SK-N-SH treated with all-trans-retinoic acid at 6 μM for 48 hours (cell line): ENCODE results near the gene KIF4A.

ENCODE experiments used
- ISL1 ChIP-seq: fragments of 250-450 bp; sonication (Bioruptor Pico); IDR thresholded peaks from 2 replicates; pipeline ENCODE4 v2.1.2; 2022; ENCODE audit warnings: mild to moderate bottlenecking, moderate library complexity
- OSR1 ChIP-seq: fragments of 250-450 bp; sonication (Bioruptor Pico); IDR thresholded peaks from 2 replicates; pipeline ENCODE4 v1.8.0; 2022; ENCODE audit warnings: moderate library complexity, mild to moderate bottlenecking, inconsistent platforms
- ZC3H10 ChIP-seq: fragments of 250-450 bp; sonication (Bioruptor Pico); IDR thresholded peaks from 2 replicates; pipeline ENCODE4 v1.5.1; 2021; ENCODE audit warnings: mild to moderate bottlenecking, moderate library complexity
- ZFP30 ChIP-seq: fragments of 450-650 bp; formaldehyde crosslinking; IDR thresholded peaks from 2 replicates; pipeline ENCODE4 v1.5.0; 2022; ENCODE audit warnings: mild to moderate bottlenecking, moderate library complexity
- ZNF8 ChIP-seq: fragments of 450-650 bp; formaldehyde crosslinking; IDR thresholded peaks from 2 replicates; pipeline ENCODE4 v1.5.0; 2020; ENCODE audit warnings: mild to moderate bottlenecking, moderate library complexity

GRCh38 chrX:70254063-70254400 lies 35.9 kb upstream of the KIF4A start:
- TF ChIP-seq ZFP30 (CRISPR knock-in tag) = no peak
- TF ChIP-seq ISL1 (CRISPR knock-in tag) = no peak
- no peak for TF ChIP-seq OSR1
- TF ChIP-seq ZNF8 (CRISPR knock-in tag) = no peak
- no peak for TF ChIP-seq ZC3H10
